ENCODE data around the gene GALNT17. TPM values are rescaled to one million over a fixed set of nuclear protein-coding genes. Genes with fewer than 3 reads are reported as not detected.

Gene GALNT17
- polyA plus RNA-seq, 1 donor from 2014 or later = 15.7 TPM

DNA sequence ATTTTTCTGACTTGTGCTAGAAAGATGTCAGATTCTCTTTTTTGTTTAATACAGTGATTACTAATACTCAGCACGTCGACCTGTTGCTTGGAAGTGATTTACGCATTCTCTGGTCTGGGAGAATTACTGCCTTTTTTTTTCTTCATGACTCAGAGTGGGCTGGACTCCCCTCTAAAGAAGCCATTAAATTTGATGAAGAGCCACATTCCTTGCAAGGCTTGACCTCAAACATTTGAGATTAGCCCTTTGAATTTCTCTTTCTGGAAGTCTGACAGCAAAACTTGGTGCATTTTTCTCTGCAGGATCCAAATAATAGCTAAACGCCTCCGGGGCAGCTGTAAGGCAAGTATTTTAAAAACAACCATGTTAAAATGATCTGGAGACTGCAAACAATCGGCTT lies 171.6 kb downstream of the GALNT17 start:
- Histone ChIP-seq H3F3A (ENCODE audit: insufficient read depth, low read length, poor library complexity, severe bottlenecking) (no peaks in the 10 kb centered on the region), H3K4me3 (ENCODE audit: low read length) (no peak overlapping the region), H3K79me2 (replicated peaks; ENCODE audit: insufficient read depth, low read length) (no peaks in the 10 kb centered on the region), H3K9me2 (ENCODE audit: insufficient read depth, low read length) (no peaks in the 10 kb centered on the region), H2AFZ (ENCODE audit: low read depth, low read length) (no peak overlapping the region), H4K20me1 (ENCODE audit: insufficient read depth) (no peaks in the 10 kb centered on the region), H3K4me2 (ENCODE audit: low read length) (no peak overlapping the region), H3K27me3 (ENCODE audit: insufficient read depth, low read depth, low read length) (no peaks in the 10 kb centered on the region), H3K36me3 (ENCODE audit: insufficient read depth, low read length) (no peaks in the 10 kb centered on the region), H3K9me3 (ENCODE audit: low read length) (no peaks in the 10 kb centered on the region), H3K9ac (ENCODE audit: low read length) (no peak overlapping the region), H3K27ac (ENCODE audit: low read length) (no peak overlapping the region)
- TF ChIP-seq SMC3 (conservative IDR thresholded peaks at IDR 0.05; ENCODE audit: poor library complexity) (no peak), EP300 (conservative IDR thresholded peaks at IDR 0.05; ENCODE audit: poor library complexity, severe bottlenecking) (no peak), TAF1 (IDR thresholded peaks at IDR 0.05; ENCODE audit: low read depth) (no peak), POLR2AphosphoS5 (IDR thresholded peaks at IDR 0.05) (no peak), MXI1 (conservative IDR thresholded peaks at IDR 0.05; ENCODE audit: poor library complexity, severe bottlenecking) (no peak), RAD21 (conservative IDR thresholded peaks at IDR 0.05) (no peak), EZH2 (IDR thresholded peaks at IDR 0.05; ENCODE audit: borderline replicate concordance, insufficient read depth, low read length, poor library complexity, severe bottlenecking) (no peak)
- TF ChIP-seq, protein P1, sequence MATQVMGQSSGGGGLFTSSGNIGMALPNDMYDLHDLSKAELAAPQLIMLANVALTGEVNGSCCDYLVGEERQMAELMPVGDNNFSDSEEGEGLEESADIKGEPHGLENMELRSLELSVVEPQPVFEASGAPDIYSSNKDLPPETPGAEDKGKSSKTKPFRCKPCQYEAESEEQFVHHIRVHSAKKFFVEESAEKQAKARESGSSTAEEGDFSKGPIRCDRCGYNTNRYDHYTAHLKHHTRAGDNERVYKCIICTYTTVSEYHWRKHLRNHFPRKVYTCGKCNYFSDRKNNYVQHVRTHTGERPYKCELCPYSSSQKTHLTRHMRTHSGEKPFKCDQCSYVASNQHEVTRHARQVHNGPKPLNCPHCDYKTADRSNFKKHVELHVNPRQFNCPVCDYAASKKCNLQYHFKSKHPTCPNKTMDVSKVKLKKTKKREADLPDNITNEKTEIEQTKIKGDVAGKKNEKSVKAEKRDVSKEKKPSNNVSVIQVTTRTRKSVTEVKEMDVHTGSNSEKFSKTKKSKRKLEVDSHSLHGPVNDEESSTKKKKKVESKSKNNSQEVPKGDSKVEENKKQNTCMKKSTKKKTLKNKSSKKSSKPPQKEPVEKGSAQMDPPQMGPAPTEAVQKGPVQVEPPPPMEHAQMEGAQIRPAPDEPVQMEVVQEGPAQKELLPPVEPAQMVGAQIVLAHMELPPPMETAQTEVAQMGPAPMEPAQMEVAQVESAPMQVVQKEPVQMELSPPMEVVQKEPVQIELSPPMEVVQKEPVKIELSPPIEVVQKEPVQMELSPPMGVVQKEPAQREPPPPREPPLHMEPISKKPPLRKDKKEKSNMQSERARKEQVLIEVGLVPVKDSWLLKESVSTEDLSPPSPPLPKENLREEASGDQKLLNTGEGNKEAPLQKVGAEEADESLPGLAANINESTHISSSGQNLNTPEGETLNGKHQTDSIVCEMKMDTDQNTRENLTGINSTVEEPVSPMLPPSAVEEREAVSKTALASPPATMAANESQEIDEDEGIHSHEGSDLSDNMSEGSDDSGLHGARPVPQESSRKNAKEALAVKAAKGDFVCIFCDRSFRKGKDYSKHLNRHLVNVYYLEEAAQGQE (IDR thresholded peaks at IDR 0.05; ENCODE audit: borderline replicate concordance) = no peak
- TF ChIP-seq, protein P2, sequence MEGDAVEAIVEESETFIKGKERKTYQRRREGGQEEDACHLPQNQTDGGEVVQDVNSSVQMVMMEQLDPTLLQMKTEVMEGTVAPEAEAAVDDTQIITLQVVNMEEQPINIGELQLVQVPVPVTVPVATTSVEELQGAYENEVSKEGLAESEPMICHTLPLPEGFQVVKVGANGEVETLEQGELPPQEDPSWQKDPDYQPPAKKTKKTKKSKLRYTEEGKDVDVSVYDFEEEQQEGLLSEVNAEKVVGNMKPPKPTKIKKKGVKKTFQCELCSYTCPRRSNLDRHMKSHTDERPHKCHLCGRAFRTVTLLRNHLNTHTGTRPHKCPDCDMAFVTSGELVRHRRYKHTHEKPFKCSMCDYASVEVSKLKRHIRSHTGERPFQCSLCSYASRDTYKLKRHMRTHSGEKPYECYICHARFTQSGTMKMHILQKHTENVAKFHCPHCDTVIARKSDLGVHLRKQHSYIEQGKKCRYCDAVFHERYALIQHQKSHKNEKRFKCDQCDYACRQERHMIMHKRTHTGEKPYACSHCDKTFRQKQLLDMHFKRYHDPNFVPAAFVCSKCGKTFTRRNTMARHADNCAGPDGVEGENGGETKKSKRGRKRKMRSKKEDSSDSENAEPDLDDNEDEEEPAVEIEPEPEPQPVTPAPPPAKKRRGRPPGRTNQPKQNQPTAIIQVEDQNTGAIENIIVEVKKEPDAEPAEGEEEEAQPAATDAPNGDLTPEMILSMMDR (IDR thresholded peaks at IDR 0.05; ENCODE audit: poor library complexity, severe bottlenecking) = no peak

DNA sequence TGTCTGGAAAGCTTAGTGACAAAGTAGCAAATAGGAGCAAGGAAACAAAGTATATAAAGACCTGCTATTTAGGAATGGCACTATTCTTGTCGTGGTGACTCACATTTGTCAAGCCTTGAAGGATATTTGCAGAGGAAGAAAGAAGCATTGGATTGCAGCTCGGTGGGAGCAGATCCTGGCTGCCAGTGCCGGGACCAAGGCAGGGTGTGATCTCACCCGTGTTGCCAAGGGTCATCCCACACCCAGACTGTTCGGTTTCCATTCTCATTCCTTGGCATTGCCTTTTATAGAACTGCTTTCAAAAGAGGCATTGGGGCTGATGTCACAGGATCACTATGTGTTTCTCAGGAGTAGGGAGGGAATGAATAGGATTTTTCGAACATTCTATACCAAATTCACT lies 176.2 kb downstream of the GALNT17 start:
- TF ChIP-seq MXI1 (conservative IDR thresholded peaks at IDR 0.05; ENCODE audit: poor library complexity, severe bottlenecking) (no peak), EP300 (conservative IDR thresholded peaks at IDR 0.05; ENCODE audit: poor library complexity, severe bottlenecking) (no peak)
- H2AFZ ChIP-seq (ENCODE audit: low read depth, low read length) = no peak overlapping the region
- H3K9me3 ChIP-seq (ENCODE audit: low read length) = no peaks in the 10 kb centered on the region
- no peak overlapping the region for H3K4me3 ChIP-seq (ENCODE audit: low read length)
- H3K9me2 ChIP-seq (ENCODE audit: insufficient read depth, low read length) = no peaks in the 10 kb centered on the region
- no peaks in the 10 kb centered on the region for H3K36me3 ChIP-seq (ENCODE audit: insufficient read depth, low read length)
- H3K79me2 ChIP-seq (replicated peaks; ENCODE audit: insufficient read depth, low read length) = no peaks in the 10 kb centered on the region
- H3K4me2 ChIP-seq (ENCODE audit: low read length) = no peak overlapping the region
- H4K20me1 ChIP-seq (ENCODE audit: insufficient read depth) = no peaks in the 10 kb centered on the region
- no peak overlapping the region for H3K27ac ChIP-seq (ENCODE audit: low read length)
- no peaks in the 10 kb centered on the region for H3K27me3 ChIP-seq (ENCODE audit: insufficient read depth, low read depth, low read length)
- H3K9ac ChIP-seq (ENCODE audit: low read length) = no peak overlapping the region
- H3F3A ChIP-seq (ENCODE audit: insufficient read depth, low read length, poor library complexity, severe bottlenecking) = no peaks in the 10 kb centered on the region

DNA sequence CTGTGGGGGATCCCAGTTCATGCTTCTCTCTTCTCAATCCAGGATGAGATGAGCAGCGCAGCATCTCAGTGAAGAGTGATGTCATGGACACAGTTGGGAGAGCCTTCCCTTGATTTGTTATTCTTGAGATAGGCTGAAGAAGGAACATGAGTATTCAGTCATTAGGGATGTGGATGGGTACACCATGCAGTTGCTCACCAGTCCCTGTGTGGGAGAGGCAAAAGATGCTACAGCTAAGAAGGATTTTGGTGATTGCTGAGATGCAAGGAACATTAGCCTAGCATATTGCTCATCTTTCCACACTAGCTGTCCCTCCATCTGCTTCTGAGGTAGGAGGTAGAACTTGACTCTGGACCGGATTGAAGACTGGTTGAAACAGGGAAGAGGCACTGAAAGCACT lies 179.6 kb downstream of the GALNT17 start:
- H3K27ac ChIP-seq (ENCODE audit: low read length) = no peak overlapping the region

More for the DNA sequence above, 179.6 kb downstream of the GALNT17 start:
- H3K9me3 ChIP-seq (ENCODE audit: low read length) = peaks cover 12% of the 10 kb centered on the region
- H3K9ac ChIP-seq (ENCODE audit: low read length) = no peak overlapping the region
- no peaks in the 10 kb centered on the region for H3K27me3 ChIP-seq (ENCODE audit: insufficient read depth, low read depth, low read length)
- TF ChIP-seq, protein P2 (IDR thresholded peaks at IDR 0.05; ENCODE audit: poor library complexity, severe bottlenecking) = no peak
- no peak overlapping the region for H3K4me3 ChIP-seq (ENCODE audit: low read length)
- no peaks in the 10 kb centered on the region for H3K36me3 ChIP-seq (ENCODE audit: insufficient read depth, low read length)
- no peaks in the 10 kb centered on the region for H4K20me1 ChIP-seq (ENCODE audit: insufficient read depth)
- no peaks in the 10 kb centered on the region for H3K79me2 ChIP-seq (replicated peaks; ENCODE audit: insufficient read depth, low read length)
- H3K4me2 ChIP-seq (ENCODE audit: low read length) = no peak overlapping the region
- H3K9me2 ChIP-seq (ENCODE audit: insufficient read depth, low read length) = no peaks in the 10 kb centered on the region
- H2AFZ ChIP-seq (ENCODE audit: low read depth, low read length) = no peak overlapping the region
- no peaks in the 10 kb centered on the region for H3F3A ChIP-seq (ENCODE audit: insufficient read depth, low read length, poor library complexity, severe bottlenecking)

Measured in neural cell (in vitro differentiated cells).